Hepatocyte (in vitro differentiated cells): ENCODE data around the gene CIAO3.

Experiments
- CTCF ChIP-seq: fragments of 200-600 bp; sonication (generic); IDR thresholded peaks from 2 replicates; pipeline ENCODE4 v1.5.1; 2016; ENCODE audit warnings: antibody characterized with exemption, mild to moderate bottlenecking; ENCODE audit not compliant: poor library complexity
- EZH2 ChIP-seq: fragments of 200-600 bp; sonication (generic); IDR thresholded peaks from 2 replicates; pipeline ENCODE4 v1.6.1; 2016; ENCODE audit warnings: antibody characterized with exemption, mild to moderate bottlenecking, borderline replicate concordance
- EZH2phosphoT487 ChIP-seq: fragments of 200-600 bp; sonication (generic); IDR thresholded peaks from one replicate; pipeline ENCODE4 v1.6.1; 2018; ENCODE audit warnings: antibody characterized with exemption, mild to moderate bottlenecking, low read depth, moderate library complexity; ENCODE audit not compliant: unreplicated experiment, severe bottlenecking

DNA sequence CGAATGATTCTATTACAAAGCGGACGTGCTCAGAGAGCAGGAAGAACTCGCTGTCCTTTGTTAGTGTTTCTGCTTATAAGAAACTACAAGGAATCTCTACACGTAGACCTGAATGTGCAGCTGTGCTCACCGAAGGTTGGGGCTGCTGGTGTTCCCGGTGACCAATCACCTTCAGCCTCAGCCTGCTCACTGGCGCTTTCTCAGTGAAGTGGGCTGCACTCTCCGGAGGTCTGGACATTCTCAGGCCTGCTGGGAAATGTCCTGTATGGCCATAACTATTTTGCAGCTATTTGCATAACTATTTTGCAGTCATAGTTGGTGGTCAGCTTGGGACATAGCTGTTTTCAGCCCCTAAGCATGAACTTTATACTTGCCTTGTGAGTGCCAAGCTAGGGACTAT lies 9.7 kb upstream of the CIAO3 start:
- no peak for TF ChIP-seq CTCF
- no peak for TF ChIP-seq EZH2phosphoT487
- no peak for TF ChIP-seq EZH2
